Neutrophil (primary cell): ENCODE data around the gene PPM1A.

Experiments
- H3K27ac ChIP-seq: fragments of 200-600 bp; sonication (generic); 2 replicates; pipeline ENCODE4 v1.5.1; 2016; ENCODE audit warnings: mild to moderate bottlenecking, moderate library complexity
- H3K27me3 ChIP-seq: fragments of 200-600 bp; sonication (generic); 2 replicates; pipeline ENCODE4 v1.6.0; 2016; ENCODE audit warnings: mild to moderate bottlenecking
- H3K36me3 ChIP-seq: fragments of 200-600 bp; sonication (generic); 2 replicates; pipeline ENCODE4 v1.5.1; 2017
- H3K4me1 ChIP-seq, 2 experiments: fragments of 200-600 bp in 1 of 2; sonication (generic) in 1 of 2; 1 replicate in 1 of 2; 2 replicates in 1 of 2; pipeline versions ENCODE4 v1.5.1 to v1.6.1; 2013 to 2016; ENCODE audit warnings: low read depth in 1 of 2, low read length in 1 of 2, mild to moderate bottlenecking in 1 of 2, moderate library complexity in 1 of 2; ENCODE audit not compliant: control insufficient read depth in 1 of 2, insufficient read depth in 1 of 2
- H3K4me3 ChIP-seq, 2 experiments: fragments of 200-600 bp in 1 of 2; sonication (generic) in 1 of 2; 1 replicate in 1 of 2; 2 replicates in 1 of 2; pipeline ENCODE4 v1.5.1; 2013 to 2016; ENCODE audit warnings: low read depth in 1 of 2, low read length in 1 of 2, mild to moderate bottlenecking in 1 of 2, moderate library complexity in 1 of 2
- H3K9me3 ChIP-seq: fragments of 200-600 bp; sonication (generic); 2 replicates; pipeline ENCODE4 v1.5.1; 2016
- TF ChIP-seq, protein P1 (sequence below): fragments of 200-600 bp; sonication (generic); IDR thresholded peaks from 2 replicates; pipeline ENCODE4 v1.5.1; 2016; ENCODE audit warnings: antibody characterized with exemption

The PPM1A gene

DNA sequence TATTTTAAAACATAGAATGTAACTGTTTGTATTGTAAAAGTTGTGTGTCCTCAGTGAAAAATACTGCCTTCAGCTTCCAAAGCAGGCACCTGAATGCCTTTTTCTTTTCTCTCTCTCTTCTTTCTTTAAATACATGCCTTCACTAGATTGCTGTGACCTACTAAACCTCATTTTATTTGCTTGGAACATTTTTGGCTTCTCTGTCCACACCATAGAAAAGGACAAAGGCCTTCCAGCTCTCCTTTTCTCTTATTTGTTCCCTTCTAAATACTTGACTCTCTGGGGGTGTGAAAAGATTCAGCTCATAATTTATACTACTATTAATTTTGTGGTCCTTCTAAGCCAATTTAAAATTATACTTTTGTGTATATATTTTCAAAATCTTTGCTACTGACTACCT, 38.4 kb downstream of the PPM1A start:
- no peak overlapping the region for H3K4me3 ChIP-seq
- H3K27ac ChIP-seq, result no peak overlapping the region
- no peaks in the 10 kb centered on the region for H3K4me1 ChIP-seq
- H3K9me3 ChIP-seq, result no peaks in the 10 kb centered on the region
- no peaks in the 10 kb centered on the region for H3K27me3 ChIP-seq
- peaks cover 65% of the 10 kb centered on the region for H3K36me3 ChIP-seq
- TF ChIP-seq, protein P1, sequence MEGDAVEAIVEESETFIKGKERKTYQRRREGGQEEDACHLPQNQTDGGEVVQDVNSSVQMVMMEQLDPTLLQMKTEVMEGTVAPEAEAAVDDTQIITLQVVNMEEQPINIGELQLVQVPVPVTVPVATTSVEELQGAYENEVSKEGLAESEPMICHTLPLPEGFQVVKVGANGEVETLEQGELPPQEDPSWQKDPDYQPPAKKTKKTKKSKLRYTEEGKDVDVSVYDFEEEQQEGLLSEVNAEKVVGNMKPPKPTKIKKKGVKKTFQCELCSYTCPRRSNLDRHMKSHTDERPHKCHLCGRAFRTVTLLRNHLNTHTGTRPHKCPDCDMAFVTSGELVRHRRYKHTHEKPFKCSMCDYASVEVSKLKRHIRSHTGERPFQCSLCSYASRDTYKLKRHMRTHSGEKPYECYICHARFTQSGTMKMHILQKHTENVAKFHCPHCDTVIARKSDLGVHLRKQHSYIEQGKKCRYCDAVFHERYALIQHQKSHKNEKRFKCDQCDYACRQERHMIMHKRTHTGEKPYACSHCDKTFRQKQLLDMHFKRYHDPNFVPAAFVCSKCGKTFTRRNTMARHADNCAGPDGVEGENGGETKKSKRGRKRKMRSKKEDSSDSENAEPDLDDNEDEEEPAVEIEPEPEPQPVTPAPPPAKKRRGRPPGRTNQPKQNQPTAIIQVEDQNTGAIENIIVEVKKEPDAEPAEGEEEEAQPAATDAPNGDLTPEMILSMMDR, result no peak

DNA sequence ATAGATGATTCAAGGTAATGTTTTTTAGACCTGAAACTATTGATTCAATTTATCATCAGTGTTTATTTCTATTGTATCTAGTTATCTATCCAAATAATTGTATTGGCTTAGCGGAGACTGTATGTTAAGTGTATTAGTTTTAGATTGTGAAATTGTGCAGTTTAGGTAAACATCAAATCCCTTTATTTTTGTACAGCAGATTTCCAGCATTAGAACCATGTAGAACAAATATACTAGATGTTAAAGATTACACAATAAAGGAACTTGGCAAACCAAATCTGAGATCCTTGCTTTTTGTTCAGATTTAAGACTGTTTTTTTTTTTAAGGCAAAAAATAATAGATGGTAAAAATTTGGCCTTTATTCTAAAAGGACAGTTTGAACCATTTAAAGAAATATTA, 39.3 kb downstream of the PPM1A start:
- no peak overlapping the region for H3K4me3 ChIP-seq
- peaks cover 65% of the 10 kb centered on the region for H3K36me3 ChIP-seq
- H3K4me1 ChIP-seq, result no peaks in the 10 kb centered on the region
- H3K9me3 ChIP-seq, result no peaks in the 10 kb centered on the region
- TF ChIP-seq, protein P1, result no peak
- no peaks in the 10 kb centered on the region for H3K27me3 ChIP-seq
- no peak overlapping the region for H3K27ac ChIP-seq

DNA sequence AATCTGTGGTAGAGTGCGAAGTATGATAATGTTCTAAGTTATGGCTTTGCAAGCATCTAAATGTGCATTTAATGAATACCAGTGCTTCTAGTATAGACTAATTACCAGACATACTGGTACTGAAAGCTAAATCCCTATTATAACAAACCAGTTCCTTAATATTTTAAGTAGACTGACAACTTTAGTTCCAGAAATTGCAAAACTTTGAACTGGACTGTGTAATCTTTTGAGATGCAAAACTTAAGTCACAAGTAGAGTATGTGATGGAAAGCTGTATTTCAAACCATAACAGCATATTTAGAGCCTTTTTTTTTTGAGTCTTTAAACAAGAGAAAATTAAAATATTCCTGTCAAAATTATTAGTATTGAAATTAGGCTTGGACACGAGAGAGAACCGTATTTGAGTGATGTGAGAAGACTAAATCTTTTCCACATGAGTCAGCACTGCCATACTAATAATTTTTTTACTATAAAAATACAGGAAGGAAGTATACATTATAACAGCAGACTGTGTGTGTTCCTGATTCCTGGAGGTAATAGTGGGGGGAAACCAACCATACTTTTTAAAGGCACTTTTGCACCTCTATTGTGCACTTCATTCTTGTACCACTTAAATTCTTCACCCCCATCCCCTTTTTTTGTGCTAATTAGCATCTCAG, 45.5 kb downstream of the PPM1A start:
- no peaks in the 10 kb centered on the region for H3K9me3 ChIP-seq
- peak overlapping the region; percentile 43 for H3K27ac ChIP-seq
- TF ChIP-seq, protein P1, result no peak
- H3K4me3 ChIP-seq, result no peak overlapping the region
- no peaks in the 10 kb centered on the region for H3K27me3 ChIP-seq
- peaks cover 59% of the 10 kb centered on the region for H3K36me3 ChIP-seq
- H3K4me1 ChIP-seq, result peaks cover 0 to 4% of the 10 kb centered on the region in 2 experiments

DNA sequence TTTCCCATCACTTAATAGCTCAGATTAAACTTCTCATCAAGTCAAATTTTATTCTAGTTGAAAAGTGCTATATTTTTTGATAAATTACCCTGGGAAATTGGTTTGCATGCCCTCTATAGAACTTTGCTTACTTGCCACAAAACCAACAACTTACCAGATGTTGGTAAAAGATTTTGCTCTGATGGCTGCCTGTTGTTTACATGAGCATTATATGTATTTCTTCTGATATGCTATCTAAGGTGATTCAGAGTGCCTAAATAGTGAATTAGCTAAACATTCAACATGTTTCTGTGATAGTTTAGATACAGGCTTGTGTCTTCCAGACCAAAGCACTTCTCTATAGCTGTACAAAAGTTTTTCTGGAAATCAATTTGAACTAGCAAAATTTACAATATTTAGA, 51.0 kb downstream of the PPM1A start:
- TF ChIP-seq, protein P1, result no peak
- peaks cover 0 to under 1% of the 10 kb centered on the region in 2 experiments for H3K4me1 ChIP-seq
- H3K27me3 ChIP-seq, result no peaks in the 10 kb centered on the region
- no peak overlapping the region for H3K27ac ChIP-seq
- no peaks in the 10 kb centered on the region for H3K9me3 ChIP-seq
- H3K4me3 ChIP-seq, result no peak overlapping the region
- H3K36me3 ChIP-seq, result peaks cover 14% of the 10 kb centered on the region

DNA sequence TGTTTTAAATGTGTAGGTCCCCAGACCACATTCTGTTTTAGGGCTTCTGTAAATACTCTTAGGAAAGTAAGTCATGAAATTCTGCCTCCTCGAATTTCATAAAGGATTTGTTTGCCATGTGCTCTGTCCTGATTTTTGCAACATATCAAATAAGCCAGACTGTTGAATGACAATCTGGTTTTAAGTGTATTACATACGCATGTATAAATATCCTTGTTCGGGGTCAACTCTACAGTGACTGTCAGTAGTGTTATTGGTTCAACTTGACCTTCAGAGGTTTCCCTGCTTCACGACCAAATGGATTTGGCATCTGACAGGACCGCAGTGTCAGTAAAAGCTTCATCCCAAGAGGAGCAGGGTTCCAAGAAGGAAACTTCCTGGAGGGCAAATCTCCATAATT, 52.7 kb downstream of the PPM1A start:
- TF ChIP-seq, protein P1, result no peak
- Histone ChIP-seq H3K9me3 (no peaks in the 10 kb centered on the region), H3K27me3 (no peaks in the 10 kb centered on the region), H3K4me3 (no peak overlapping the region), H3K27ac (no peak overlapping the region), H3K4me1 (no peaks in the 10 kb centered on the region), H3K36me3 (peaks cover 9% of the 10 kb centered on the region)
